Esophagus muscularis mucosa (tissue), 4 donors: ENCODE data around the gene NUP107. TPM values are rescaled to one million over a fixed set of nuclear protein-coding genes. Genes with fewer than 3 reads are reported as not detected.

Experiments used
- DNase-seq: peaks from one replicate; pipeline ENCODE4 v3.0.0-alpha.2; 2017; ENCODE audit errors: extremely low spot score
- H3K27ac ChIP-seq, 4 donors: fragments of 200-600 bp; sonication (generic); replicated peaks in 1 of 4; 1 replicate in 3 of 4; 2 replicates in 1 of 4; pipeline ENCODE4 v1.5.1; 2016 to 2019; ENCODE audit warnings: mild to moderate bottlenecking in 1 of 4
- H3K27me3 ChIP-seq, 4 donors: fragments of 200-600 bp; sonication (generic); one replicate each; pipeline versions ENCODE4 v1.5.1 to v1.6.0; 2016 to 2019
- H3K36me3 ChIP-seq, 4 donors: fragments of 200-600 bp; sonication (generic); one replicate each; pipeline ENCODE4 v1.5.1; 2016 to 2019
- H3K4me1 ChIP-seq, 4 donors: fragments of 200-600 bp; sonication (generic); one replicate each; pipeline ENCODE4 v1.5.1; 2016 to 2019
- H3K4me3 ChIP-seq, 4 donors: fragments of 200-600 bp; sonication (generic); 1 replicate in 2 of 4; 2 replicates in 2 of 4; pipeline ENCODE4 v1.5.1; 2016 to 2019; ENCODE audit warnings: mild to moderate bottlenecking in 4 of 4, moderate library complexity in 1 of 4
- H3K9me3 ChIP-seq, 4 donors: fragments of 200-600 bp; sonication (generic); 1 replicate in 3 of 4; 2 replicates in 1 of 4; pipeline ENCODE4 v1.5.1; 2016 to 2019
- EP300 ChIP-seq: sonication (generic); formaldehyde crosslinking; IDR thresholded peaks from one replicate; pipeline ENCODE4 v1.6.1; 2017; ENCODE audit warnings: antibody characterized with exemption
- POLR2A ChIP-seq: fragments of 450-650 bp; IDR thresholded peaks from one replicate; pipeline ENCODE4 v1.6.1; 2017; ENCODE audit warnings: antibody characterized with exemption, moderate library complexity, mild to moderate bottlenecking, low read depth
- POLR2AphosphoS5 ChIP-seq, 2 donors: sonication (generic); formaldehyde crosslinking; IDR thresholded peaks; one replicate each; pipeline ENCODE4 v1.6.1; 2017; ENCODE audit warnings: antibody characterized with exemption in 2 of 2
- WGBS: methylation state at CpG from one replicate; pipeline ENCODE4 v1.1.5; 2018; 5-methylcytosine and 5-hydroxymethylcytosine counted together
- intact Hi-C: fragments of 100-400 bp; cut with DNase I; formaldehyde crosslinking; loops from one replicate; pipeline ENCODE4 v1.15.1; 2023
- total RNA-seq, 4 donors: library from RNA; depleted of rRNA; stranded (reverse); fragments of >200 nt; gene quantifications; one replicate each; pipeline versions ENCODE4 v1.1.0 to v1.2.1, GENCODE V29; 2016

NUP107 gene
- total RNA-seq, 4 donors from 2014 or later: 21.6 to 26.1 (median 24.6) TPM

- no peak overlapping the region for H3K4me3 ChIP-seq
- intact Hi-C loops: no loop called here
- H3K4me1 ChIP-seq: no peaks in the 10 kb centered on the region
- TF ChIP-seq POLR2AphosphoS5 (IDR thresholded peaks at IDR 0.05) (no peak), EP300 (no peak), POLR2A (no peak)
- H3K27me3 ChIP-seq: no peaks in the 10 kb centered on the region
- 99% methylated on average over 3 of the region's 3 CpGs for WGBS
- DNase-seq: no peak
- H3K9me3 ChIP-seq: no peaks in the 10 kb centered on the region
- no peaks in the 10 kb centered on the region for H3K36me3 ChIP-seq
- no peak overlapping the region for H3K27ac ChIP-seq
These were observed 108.0 kb downstream of the NUP107 start for GRCh38 chr12:68794653-68795251.

Other genes with a start within 250 kb of the NUP107 start
- gene RAP1B, start 76.1 kb upstream of the NUP107 start, total RNA-seq: 100 to 1,000 TPM; 114 to 181 (median 149) TPM
- gene SLC35E3, start 59.2 kb downstream of the NUP107 start, total RNA-seq: 1 to 10 TPM; 1.7 to 4.9 (median 3.1) TPM
- 10 to 100 TPM; 33.3 to 47.2 (median 40.0) TPM for gene MDM2, start 121.2 kb downstream of the NUP107 start, total RNA-seq
- gene CPM, start 246.2 kb downstream of the NUP107 start, total RNA-seq: 10 to 100 TPM; 30.2 to 51.9 (median 35.0) TPM